Right renal pelvis (tissue), 4 donors: ENCODE data around the gene MMADHC. TPM values are rescaled to one million over a fixed set of nuclear protein-coding genes. Genes with fewer than 3 reads are reported as not detected.
A peak's percentile ranks its signal among the peaks of the same experiment; 100 is the strongest.

Experiments used
- DNase-seq, 4 donors: peaks; one replicate each; pipeline ENCODE4 v3.0.0-alpha.2; 2013; ENCODE audit warnings: low read depth in 4 of 4, low spot score in 3 of 4, missing footprints in 1 of 4
- polyA plus RNA-seq, 4 donors: library from polyadenylated mRNA; unstranded; fragments of 120-200 nt; gene quantifications; one replicate each; pipeline ENCODE4 v1.2.1, GENCODE V29; 2013; ENCODE audit not compliant: insufficient read length in 4 of 4

Gene MMADHC
- polyA plus RNA-seq, result 100 to 1,000 TPM; 119 to 131 (median 128) TPM

DNA sequence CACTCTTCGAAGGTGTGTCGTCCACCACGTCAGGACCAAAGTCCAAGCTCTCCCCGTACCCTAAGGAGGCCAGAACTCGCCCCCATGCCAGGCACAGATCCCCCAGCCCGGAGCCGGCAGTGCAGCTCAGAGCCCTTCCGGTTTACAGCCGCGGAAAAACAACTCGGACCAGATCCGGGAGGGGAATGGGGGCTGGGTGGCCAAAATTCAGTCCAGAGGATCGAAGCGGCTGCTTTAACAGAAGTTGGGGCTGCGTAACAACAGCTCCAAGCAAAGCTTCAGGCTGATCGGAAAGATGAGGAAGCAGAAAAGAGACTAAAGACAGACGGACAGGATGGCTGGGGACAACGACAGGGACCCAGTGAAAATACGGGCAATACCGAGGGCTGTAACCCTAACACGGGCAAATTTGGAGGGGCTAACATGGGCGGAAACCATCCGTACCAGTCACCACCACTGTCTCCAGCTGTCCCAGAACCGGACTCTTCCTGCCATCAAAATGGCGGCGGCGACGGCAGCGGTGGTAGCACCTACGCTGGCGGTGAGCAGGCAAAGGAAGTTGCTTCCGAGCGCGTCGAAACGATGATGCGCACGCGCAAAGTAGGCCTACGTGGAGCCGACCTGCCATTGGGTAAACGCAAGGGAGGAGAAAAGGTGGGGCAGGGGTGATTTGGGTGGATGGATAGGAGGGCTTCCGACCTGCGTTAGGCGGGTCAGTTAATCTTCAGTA is at the start of gene MMADHC:
Gene MMADHC, minus strand, starts transcription at position 556 of the 730 bp plus-strand sequence. CDS start 678 bp downstream, outside the sequence.
- peak; percentile 87 to 91 (median 90) for DNase-seq

GRCh38 chr2:149634103-149634502 is 46.5 kb upstream of the MMADHC start:
- no peak for DNase-seq

- DNase-seq, result no peak
Observed at GRCh38 chr2:149630445-149630844, 42.9 kb upstream of the MMADHC start.

GRCh38 chr2:149629026-149629425 is 41.5 kb upstream of the MMADHC start:
- no peak for DNase-seq

- no peak for DNase-seq
Observed at GRCh38 chr2:149627111-149627801, 39.7 kb upstream of the MMADHC start.

- no peak for DNase-seq
Observed at GRCh38 chr2:149625671-149626070, 38.1 kb upstream of the MMADHC start.

GRCh38 chr2:149625271-149625670 is 37.7 kb upstream of the MMADHC start:
- DNase-seq, result no peak

GRCh38 chr2:149622343-149622742 is 34.8 kb upstream of the MMADHC start:
- no peak for DNase-seq

GRCh38 chr2:149617476-149617875 is 29.9 kb upstream of the MMADHC start:
- DNase-seq, result no peak

DNA sequence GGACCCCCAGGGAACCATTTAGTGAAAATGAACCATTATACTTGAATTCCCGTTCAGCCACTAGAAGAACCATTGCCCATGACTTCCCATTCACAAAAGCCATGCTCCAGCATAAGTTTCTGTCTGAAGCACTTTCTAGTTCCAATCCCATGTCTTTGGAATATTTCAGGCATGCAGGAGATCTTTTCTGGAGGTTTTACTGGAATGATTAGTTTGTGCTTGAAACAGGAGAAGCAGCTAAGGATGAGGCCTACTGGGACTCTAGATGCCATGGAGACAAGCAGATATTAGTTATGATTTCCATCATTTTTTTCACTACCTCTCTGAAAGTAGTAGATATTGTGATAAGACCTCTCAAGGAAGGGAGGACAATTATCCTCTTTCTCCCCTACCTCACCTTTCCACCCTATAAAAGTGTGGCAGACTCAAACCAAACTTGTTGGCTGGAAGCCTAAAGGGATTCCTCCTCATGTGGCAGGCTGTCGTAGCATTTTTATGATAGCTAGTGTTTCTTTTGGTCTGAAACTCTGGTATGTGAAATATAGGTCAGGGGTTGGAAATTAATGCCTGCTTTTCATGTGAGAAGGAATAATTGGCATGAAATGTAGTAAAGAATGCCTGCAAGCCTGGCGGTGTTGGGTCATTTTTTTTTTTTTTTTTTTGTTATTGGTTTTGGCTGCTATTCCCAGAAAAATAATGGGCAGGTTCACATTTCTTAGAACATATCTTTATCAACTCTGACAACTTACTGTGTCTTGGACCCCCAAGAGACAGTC is 29.3 kb upstream of the MMADHC start:
- DNase-seq, result no peak

- DNase-seq, result no peak
Observed at GRCh38 chr2:149613704-149614103, 26.1 kb upstream of the MMADHC start.

GRCh38 chr2:149612122-149612521 is 24.5 kb upstream of the MMADHC start:
- DNase-seq, result no peak

- DNase-seq, result no peak
Observed at GRCh38 chr2:149611100-149611820, 23.7 kb upstream of the MMADHC start.

- DNase-seq, result no peak
Observed at GRCh38 chr2:149606251-149606811, 18.8 kb upstream of the MMADHC start.

- DNase-seq, result no peak
Observed at GRCh38 chr2:149603248-149603647, 15.7 kb upstream of the MMADHC start.

DNA sequence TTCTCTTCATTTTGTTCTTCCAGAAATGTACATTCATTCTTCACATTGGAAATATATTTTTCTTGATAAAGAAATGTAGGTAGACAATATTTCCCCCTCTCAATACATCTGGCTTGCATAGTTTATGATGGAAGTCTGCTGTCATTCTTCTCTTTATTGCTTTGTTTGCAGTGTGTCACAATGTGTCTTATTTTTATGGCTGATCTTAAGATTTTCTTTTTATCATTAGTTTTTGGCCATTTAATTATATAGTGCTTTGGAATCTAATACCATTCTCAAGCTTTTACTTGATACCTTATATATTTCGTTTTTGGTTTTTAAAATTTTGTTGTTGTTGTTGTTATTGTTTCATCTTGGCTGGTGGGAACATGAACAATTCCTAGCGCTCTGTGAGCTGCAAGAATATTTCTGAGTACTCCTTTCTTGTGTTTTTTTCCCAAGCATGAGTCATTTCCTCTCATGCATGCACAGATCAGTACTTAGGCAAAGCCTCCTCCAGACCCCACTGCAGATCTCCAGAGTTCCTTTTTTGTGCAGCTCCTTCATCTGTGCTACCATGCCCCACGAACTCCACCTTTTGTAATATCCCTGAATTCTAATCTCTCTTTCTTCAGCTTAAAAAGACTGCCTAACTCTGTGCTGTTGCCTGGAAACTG is 13.7 kb upstream of the MMADHC start:
- no peak for DNase-seq

DNA sequence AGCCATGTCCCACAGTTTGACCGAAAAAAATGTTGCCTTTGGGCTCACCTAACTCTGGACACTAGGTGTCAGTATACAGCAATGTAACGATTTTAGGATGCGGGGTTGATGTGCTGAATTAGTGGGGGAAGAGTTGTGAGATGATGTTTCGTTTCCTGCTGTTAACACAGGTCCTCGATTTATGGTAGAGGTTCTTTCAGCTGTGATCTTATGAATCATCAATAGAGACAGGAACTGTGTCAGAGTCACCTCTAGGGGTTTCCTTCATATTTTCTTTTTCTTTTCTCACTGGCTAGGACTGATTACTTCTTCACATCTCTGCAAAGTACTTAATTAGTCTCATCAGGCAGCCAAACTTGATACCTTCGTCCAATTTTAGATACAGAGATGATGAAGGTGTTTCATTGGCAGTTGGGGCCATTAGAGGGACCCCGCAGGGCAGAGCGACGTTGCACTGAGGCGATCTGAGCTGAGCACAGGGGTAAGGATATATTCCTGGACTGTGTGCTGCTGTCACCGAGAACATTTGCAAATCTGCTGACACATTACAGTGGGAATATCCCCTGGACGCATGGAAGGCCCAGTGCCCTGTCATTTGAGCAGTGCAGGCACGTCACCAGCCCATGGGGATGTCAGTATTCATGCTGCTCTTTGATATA is 10.2 kb upstream of the MMADHC start:
- peak; percentile 50 to 71 (median 62) for DNase-seq

DNA sequence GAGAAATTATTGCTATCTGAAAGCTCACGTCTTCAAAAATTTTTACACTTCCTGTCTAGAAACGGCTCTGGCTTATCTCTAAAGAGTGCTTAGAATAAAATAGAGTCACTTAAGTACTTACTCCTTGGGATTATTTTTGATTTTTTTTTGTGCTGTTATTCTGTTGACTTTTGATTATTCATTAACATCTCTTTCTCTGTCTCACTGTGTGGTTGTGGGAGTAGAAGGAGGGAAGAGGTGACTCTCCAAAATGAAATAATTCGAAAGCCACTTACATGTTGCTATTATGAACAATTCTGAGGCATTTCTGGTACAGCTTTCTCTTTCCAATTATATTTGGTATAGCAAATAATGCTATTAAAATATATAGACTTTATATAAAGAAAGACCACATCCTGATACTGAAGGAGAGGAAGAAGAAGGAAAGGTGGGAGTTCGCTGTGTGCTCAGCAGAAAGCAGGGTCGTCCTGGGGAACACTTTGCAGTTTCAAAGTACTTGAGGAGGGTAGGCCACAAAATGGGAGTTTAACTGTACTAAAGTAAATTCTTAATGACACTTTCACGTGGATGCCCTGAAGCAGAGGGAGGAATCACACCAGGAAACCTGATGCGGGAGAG is 9.6 kb upstream of the MMADHC start:
- DNase-seq, result no peak

DNA sequence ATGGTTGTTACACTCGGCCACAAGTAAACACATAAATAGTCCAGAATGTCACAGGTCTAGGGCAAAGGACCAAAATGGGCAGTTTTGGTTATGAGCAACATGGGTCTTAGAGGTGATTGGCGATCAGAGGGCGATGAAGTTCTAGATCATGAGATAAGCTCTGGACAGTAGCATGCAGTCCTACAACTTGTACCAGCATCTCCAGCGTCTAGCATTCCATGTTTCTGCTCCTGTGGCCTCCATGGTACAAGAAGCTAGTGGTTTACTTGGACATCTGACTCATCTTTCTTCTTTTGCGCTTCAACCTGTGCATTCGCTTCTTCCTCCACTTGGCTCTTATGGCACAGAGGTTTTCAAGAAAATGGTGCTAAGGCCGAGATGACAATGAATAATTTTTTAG is 8.9 kb upstream of the MMADHC start:
- DNase-seq, result no peak
